A673 (cell line): ENCODE results near the gene RAP1GAP2.

Experiments
- EZH2 ChIP-seq: fragments of 200-600 bp; sonication (generic); IDR thresholded peaks from 2 replicates; pipeline ENCODE4 v1.6.1; 2017; ENCODE audit warnings: borderline replicate concordance, low read depth, mild to moderate bottlenecking, mixed read lengths, antibody characterized with exemption, low read length; ENCODE audit not compliant: poor library complexity, severe bottlenecking
- TF ChIP-seq, protein P1 (sequence below): fragments of 300-800, 200-600 bp; sonication (generic); conservative IDR thresholded peaks from 2 replicates; pipeline ENCODE4 v1.5.1; 2017; ENCODE audit warnings: low read depth, mild to moderate bottlenecking, antibody characterized with exemption, low read length, moderate library complexity, mixed read lengths

DNA sequence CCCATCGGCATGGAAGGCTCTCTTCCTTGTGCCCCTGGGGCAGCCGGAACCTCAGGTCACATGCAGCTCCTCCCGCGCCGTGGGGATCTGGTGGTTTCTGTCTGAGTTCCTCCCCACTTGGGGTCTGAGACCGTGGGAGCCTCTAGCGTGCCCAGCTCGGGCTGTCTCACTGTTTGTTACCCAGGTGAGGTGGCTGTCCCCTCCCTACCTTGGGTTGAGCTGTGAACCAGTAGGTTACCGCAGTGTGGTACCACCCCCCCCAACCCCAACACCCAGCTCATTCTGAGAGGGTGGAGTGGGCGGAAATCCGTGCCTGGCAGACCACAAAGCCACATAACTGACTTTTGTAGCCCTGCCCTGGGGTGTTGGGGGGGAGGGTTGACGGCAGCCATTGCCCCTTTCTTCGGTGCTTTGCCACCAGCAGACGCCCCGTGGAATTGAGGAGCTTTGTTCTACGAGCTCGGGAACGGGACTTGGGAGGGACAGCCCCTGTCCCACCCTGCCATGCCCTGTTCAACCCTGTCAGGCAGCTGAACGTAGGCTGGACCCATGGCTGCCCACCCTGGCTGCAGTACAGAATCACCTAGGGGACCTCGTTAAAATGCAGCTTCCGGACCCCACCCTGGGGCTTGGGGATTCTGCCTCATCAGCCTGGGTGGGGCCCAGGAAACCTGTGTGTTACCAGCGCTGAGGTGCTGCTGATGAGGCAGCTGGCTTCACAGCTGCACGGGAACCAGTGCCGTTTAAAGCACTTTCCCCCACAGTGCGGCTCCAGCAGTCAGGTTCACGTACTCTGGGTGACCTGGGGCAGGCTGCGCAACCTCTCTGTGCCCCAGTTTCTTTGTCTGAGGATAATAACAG is 18.5 kb downstream of the RAP1GAP2 start:
- TF ChIP-seq, protein P1, sequence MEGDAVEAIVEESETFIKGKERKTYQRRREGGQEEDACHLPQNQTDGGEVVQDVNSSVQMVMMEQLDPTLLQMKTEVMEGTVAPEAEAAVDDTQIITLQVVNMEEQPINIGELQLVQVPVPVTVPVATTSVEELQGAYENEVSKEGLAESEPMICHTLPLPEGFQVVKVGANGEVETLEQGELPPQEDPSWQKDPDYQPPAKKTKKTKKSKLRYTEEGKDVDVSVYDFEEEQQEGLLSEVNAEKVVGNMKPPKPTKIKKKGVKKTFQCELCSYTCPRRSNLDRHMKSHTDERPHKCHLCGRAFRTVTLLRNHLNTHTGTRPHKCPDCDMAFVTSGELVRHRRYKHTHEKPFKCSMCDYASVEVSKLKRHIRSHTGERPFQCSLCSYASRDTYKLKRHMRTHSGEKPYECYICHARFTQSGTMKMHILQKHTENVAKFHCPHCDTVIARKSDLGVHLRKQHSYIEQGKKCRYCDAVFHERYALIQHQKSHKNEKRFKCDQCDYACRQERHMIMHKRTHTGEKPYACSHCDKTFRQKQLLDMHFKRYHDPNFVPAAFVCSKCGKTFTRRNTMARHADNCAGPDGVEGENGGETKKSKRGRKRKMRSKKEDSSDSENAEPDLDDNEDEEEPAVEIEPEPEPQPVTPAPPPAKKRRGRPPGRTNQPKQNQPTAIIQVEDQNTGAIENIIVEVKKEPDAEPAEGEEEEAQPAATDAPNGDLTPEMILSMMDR = no peak
- no peak for TF ChIP-seq EZH2
